ENCODE results near the gene ACOT11.
"Not testable (repeated sequence)": the region's sequence is repeated elsewhere in the genome, so short reads cannot be mapped to it uniquely, and the experiment has no call there.

Gene ACOT11

DNA sequence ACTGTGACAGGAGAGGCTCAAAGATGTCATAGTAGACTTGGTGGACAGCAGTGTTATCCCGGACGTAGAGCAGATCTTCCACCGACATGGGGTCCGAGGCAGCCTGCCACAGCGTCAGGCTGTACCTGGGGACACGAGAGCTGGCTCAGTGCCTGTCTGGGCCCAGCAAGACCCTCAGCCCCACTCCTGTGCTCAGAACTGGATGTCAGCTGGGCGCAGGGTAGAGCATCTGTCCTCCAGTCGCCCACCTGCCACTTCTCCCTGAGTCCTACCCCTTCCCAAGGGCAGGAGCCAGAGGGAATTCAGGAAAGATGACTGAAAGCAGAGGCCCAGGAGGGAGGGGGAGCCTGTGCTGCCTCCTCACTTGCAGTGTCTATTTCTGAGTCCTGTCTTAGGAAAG, 63.6 kb downstream of the ACOT11 start:
- DNase-seq, result no peak

DNA sequence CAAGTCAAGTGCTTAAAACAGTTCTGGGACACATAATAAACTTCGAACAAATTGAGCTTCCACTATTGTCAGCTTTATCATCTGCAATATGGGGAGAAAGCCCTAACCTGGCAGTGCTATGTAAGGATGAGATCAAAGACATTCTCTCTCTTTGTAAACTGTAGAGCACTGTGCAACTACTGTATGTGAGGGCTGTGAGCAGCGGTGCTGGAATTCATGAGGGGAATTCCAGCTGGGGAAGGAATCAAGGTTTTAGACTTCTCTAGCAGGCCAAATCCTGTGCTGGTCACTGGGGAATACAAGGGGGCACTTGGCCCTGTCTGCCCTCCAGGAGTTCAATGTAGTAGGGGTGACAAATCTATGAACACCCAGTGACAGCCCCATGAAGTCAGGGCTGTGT, 66.0 kb downstream of the ACOT11 start:
- no peak for DNase-seq

DNA sequence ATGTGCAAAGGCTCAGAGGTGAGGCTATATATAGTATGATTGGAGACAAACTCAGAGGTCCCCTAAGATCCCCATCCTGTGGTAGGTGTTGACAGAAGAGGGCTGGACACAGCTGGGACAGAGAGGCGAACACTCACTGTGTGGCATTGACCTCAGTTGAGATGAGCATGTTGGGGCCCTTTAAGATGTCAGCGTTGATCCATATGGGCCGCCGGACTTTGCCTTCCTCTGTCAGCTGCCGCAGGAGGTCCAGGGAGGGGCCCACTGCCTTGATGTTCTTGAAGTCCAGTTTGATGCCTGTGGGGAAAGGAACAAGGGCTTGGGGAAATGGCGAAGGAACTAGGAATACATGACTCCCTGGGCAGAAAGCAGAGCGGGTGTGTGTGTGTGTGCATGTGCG, 66.5 kb downstream of the ACOT11 start:
- no peak for DNase-seq

DNA sequence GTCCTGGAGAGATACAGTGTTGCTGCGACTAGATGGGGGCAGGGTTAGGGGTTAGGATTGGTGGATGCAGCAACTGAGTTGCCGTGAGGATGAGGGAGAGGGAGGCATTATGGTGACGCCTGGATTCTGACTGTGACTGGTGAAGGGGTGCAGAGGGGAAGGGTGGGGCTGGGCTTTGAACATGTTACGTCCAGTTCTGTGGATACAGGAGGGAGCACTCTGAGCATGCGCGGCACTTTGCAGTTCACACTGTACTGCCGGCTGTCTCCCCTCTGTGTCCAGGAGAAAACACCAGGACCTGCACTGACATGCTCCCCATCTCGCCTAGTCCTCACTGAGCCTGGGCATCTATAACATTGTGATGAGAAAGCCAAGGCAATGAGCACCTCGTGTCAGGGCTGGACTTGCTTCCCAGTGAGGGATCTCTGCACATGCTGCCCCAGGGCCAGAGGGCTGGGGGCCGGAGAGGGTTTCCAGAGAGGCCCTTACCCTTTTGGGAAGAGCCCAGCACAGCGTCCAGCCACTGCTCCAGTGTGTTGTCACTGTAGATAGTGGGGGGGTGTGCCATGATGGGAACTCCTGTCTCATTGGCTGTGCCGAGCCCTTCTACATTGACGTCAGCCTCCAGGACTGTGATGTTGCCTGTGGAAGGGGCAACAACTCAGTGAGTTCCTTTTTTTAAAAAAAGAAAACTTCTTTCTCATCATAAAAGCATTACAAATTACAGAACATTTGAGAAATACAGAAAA, 67.7 kb downstream of the ACOT11 start:
- DNase-seq, result no peak

DNA sequence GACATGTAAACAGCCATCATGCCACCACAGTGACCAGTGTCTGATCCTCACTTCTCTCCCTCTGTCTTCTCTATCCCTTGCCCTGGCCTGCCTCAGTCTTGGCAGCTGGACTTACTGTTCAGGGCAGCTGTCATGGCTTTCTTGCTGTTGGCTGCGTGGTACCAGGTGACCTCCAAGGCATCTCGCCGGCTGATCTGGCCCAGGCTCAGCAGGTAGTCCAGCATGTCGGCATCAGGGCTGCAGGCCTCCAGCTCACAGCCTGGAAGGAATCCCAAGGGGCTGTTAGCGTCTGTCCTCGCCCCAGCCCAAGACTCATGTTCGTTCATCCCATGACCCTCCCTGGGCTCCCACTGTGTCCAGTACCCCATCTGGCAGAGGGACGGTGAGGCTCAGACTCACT, 71.7 kb downstream of the ACOT11 start:
- no peak for DNase-seq

DNA sequence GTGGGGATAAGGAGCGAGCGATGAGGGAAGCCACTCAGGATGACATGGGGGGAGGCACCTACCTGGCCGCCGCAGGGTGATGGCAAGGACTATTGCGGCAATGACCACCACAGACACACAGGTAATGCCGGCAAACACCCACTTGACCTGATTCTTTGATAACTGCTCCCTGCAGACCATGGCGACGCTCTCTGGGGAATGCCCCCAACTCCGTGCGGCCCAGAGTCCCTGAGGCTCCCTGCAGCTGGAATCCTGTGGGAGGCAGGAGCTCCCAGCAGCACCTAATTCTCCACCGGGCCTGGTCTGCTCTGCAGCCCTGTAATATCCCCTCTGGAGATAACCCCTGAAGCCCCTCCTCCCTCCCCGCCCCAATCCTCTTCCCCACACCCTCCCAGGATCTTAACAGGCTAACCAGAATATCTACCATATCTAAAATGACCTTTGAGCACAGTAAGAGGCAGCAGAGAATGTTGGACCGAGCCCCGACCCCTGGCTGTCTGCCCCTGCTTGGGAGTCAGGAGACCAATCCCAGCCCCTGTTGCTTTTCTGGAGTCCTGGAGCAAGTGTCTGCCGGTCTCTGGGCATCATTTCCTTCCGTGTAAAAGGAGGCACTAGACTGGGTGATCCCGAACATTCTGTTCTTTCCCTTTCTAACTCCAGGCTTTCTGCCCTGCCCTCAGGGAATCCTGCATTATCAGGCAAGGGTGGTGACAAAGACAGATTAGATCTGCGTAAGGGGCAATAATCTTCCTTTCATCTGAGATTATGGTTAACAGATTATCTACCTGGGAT, 75.4 kb downstream of the ACOT11 start, which contains the start of gene FAM151A:
TSS of gene FAM151A (minus strand) at position 310 of the 792 bp plus-strand sequence. CDS start at position 180, 130 bp downstream.
- no peak for DNase-seq

DNA sequence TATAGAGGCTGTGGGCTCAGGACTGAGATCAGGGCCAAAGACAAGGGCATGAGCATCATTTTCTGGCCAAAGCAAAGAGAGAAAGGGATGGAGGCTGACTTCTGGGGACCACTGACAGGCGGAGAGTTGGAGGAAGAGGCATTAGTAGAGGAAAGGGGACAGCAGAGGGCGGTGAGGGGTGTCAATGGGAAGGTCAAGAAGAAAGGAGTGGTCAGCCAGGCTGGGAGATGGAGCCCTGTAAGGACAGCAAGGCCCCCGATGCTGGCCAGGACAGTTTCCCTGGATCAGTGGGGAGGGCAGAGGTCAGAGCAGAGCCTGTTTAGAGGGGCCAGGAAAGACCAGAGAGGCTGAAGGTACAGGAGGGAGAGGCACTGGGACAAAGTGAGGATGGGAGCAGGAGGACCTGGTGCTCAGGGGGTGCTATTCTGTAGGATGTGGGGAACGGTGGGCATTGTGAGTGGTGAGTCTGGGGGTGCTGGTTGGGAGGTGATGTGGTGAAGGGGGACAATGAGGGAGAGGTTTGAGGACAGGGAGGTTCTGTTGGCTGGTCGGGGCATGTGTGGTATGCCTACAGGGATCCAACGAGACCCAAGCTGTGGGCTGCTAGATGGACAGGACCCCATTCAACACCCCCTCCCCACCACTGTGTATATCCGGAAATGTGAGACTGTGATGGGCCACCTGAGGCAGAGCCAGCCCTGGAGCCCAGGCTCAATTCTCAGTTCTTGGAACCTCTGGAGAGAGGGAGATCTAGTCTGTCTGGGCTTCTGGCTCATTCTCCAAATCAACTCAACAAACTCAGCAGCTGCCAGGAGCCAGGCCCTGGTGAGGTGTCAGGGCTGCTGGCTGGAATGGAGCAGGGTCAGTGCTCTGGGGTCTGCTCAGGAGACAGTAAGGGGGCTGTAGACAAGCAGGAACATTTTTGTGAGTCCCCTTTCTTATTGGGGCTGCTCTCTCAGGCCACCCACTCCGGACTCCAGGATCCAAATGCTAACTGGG, 76.7 kb downstream of the ACOT11 start:
- DNase-seq, result no peak

DNA sequence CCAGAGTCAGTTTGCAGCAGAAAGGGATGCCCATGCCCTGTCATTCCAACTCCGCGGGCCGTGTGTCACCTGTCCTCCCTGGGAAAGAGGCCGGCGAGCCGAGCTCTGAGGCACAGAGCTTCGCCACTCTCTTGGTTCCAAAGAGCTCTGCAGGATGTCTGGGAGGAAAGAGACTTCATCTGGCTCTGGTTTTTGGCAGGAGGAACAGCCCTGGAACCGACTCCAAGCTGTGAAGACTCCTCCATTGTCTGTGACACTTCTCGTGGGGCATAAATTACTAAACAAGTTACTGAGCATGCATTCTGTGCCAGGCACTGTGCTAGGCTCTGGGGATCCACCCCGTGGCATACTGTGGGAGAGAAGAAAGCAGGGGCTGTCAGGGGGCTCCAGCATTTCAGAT, 79.2 kb downstream of the ACOT11 start:
- no peak for DNase-seq

DNA sequence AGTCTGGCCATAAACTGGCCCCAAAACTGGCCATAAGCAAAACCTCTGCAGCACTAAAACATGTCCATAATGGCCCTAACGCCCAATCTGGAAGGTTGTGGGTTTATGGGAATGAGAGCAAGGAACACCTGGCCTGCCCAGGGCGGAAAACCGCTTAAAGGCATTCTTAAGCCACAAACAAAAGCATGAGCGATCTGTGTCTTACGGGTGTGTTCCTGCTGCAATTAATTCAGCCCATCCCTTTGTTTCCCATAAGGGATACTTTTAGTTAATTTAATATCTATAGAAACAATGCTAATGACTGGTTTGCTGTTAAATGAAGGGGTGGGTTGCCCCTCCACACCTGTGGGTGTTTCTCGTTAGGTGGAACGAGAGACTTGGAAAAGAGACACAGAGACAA, 87.8 kb downstream of the ACOT11 start:
- DNase-seq, result not testable (repeated sequence)

DNA sequence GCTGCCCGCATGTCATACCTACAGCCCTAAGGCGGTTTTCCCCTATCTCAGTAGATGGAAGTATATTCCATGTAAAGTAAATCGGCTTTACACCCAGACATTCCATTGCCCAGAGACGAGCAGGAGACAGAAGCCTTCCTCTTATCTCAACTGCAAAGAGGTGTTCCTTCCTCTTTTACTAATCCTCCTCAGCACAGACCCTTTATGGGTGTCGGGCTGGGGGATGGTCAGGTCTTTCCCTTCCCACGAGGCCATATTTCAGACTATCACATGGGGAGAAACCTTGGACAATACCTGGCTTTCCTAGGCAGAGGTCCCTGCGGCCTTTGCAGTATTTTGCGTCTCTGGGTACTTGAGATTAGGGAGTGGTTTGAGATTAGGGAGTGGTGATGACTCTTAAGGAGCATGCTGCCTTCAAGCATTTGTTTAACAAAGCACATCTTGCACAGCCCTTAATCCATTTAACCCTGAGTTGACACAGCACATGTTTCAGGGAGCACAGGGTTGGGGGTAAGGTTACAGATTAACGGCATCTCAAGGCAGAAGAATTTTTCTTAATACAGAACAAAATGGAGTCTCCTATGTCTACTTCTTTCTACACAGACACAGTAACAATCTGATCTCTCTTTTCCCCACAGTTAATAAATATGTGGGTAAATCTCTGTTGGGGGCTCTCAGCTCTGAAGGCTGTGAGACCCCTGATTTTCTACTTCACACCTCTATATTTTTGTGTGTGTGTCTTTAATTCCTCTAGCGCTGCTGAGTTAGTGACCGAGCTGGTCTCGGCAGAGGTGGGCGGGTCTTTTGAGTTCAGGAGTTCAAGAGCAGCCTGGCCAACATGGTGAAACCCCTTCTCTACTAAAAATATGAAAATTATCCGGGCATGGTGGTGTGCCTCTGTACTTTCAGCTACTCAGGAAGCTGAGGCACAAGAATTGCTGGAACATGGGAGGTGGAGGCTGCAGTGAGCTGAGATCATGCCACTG, 88.7 kb downstream of the ACOT11 start:
- not testable (repeated sequence) for DNase-seq

DNA sequence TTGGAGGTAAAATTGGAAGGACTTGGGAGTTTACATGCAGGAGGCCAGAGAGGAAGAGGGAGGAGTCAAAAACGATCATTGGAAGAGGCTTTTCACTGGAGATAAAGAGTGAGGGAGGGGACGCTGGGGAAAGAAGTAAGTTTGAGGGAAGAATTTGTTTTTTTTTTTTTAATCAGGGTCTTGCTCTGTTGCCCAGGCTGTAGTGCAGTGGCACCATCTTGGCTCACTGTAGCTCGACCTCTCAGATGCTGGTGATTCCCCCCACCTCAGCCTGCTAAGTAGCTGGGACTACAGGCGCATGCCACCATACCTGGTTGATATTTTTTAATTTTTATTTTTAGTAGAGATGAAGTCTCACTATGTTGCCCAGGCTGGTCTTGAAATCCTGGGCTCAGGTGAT, 92.3 kb downstream of the ACOT11 start:
- DNase-seq, result no peak

DNA sequence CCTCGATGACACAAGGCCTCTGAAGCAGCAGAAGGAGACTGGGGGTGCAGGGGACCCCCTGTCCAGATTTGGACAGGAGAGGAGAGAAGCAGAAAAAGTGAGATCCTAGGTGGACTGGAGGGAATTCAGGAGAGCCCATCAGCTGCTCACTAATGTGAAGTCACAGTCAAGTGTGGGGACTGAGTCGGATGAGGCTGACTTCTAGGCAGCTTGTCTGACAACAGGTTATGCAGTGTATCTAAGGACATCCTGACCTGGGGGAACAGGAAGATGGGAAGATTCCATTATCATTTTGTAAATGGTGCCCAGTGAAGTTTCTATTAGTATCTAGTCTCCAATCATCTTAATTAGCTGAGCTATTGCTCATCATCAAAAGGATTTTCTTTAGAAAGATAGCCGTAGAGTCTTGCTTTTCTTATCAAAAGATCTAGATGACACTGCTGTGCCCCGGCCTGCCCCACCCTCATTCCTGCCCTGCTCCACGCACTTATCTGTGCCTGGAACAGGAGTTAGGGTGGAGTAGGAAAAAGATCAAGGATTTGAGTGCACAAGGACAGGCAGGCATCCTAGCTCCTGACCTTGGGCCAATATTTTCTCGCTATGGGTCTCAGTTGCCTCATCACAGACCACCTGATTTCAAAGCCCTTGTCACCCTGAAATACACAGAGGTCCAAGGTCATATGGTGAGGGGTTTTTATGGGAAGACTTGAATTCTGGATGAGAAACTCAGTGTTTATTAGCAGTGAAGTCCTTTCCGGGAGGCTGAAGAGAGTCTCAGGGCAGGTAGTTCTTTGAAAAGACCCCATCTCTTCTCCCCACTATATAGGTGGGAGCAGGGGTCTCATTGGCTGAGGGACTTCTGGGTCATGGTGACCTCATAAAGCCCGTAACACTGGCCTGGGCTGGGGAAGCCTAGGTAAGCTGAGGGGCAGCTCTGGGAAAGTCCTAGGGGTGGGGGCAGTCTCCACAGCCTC, 93.1 kb downstream of the ACOT11 start, which contains the start of gene MROH7:
TSS of gene MROH7 (plus strand) at position 924 of the 974 bp plus-strand sequence. CDS start 11,141 bp downstream, outside the sequence.
- DNase-seq, result no peak

DNA sequence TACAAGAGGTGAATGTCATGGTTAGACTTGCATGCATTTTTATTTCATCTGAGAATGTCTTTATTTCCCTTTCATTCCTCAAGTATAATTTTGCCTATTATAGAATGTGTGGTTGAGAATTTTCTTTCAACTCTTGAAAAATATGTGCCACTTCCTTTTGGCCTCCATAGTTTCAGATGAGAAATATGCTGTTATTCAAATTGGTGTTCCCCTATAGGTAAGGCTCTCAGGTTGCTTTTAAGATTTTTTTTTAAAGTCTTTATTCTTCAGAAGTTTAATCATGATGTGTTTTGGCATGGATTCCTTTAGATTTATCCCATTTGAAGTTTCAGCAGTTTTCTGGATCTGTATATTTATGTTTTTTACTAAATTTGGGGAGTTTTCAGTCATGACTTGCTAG, 95.7 kb downstream of the ACOT11 start:
- no peak for DNase-seq

DNA sequence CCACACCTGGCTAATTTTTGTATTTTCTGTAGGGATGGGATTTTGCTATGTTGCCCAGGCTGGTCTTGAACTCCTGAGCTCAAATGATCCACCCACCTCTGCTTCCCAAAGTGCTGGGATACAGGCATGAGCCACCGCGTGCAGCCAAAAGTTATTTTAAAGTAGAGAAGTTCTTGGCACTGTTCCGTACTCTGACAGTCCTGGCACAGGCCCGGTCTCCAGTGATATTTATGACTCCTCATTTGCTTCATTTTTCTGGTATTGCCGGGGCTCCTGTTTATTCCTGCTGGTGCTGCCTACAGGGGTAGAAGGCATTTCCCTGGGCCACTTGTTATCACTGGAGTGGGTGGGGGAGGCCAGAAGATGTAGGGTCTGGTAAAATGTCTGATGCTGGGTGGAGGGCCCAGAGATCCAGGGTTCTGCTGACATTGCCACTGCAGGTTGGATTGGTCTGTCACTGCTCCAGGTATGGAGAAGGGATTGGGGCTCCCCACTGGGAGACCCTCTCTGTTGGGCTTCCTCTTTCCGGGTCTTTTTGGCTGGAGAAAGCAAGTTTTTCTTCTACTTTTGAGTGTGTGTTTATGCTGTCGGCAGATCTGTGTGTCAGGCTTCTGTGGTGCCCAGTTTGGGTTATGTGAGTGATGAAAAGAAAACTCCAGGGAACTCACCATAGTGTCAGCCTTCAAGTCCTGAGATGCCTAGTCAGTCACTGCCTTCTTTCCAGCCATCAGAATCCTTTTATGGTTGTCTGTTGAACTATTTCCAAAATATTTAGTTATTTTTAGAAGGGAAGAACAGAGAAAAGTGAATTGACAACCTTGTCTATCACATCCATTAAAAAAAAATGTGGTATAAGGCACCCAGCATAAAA, 98.0 kb downstream of the ACOT11 start:
- no peak for DNase-seq

DNA sequence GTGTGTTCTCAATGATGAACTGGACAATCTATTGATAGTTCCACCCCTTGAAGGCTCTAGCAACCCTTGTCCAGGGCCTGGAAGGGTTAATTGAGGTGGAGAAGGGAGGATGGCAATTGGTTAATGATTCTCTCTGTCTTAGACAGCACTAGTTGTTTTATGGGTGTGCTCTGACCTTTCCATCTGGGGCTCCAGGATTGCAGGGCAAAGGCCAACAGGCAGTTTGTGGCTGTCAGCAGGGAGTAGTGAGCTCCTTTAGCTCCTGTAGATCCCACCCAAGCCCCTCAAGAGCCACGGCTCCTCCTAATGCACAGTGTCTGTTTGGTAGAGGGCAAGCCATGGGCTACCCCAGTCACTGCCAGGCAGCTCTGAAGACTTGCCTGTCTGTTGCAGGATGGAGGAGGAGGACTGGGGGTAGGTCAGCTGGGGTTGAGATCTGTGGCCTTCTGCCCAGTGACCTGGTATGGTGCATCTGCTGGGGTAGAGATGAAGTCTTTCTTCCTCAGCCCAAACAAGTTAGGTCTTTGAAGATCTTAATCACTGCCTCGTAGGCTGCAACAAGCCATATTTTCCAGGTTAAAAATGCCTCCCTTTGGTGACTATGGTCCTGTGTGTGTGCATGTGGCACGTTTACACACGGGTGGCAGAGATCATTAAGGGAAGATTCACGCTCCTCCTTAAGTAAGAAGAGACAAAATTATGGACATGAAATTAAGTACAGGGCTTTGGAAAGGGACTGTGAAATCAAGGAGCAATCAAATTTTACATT, 101.3 kb downstream of the ACOT11 start:
- no peak for DNase-seq

DNA sequence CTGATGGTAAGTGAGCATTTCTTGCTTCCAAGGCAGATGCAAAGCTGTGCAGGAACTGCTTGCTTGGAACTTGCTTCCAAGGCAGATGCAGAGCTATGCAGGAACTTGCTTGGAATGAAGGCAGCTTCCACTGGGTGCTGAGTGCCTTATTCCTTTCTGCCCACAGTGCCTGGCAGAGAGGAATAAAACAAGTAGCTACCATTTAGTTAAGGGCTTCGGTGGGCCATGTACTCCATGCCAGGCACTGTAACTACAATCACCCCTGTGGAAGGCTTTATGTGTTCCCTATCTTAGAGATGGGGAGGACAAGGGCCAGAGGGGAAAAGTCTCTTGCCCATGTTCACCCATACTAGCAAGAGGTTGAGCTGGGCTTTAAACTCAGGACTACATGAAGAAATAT, 101.9 kb downstream of the ACOT11 start:
- no peak for DNase-seq

DNA sequence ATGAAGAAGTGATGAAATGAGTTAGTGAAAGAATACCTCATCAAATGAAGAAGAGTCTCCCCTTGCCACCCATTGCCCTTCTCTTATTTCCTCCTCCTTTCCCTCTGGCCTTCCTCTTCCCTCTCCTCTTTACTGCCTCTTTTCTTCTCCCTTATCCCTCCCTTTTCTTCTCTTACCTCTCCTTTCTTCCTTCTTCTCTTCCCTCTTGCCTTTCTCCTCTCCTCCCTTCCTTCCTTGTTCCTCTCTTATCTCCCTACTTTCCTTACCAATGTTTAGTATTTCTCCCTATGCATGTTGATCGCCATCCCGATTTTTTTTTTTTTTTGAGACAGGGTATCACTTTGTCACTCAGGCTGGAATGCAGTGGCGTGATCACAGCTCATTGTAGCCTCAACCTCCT, 102.4 kb downstream of the ACOT11 start:
- DNase-seq, result no peak

DNA sequence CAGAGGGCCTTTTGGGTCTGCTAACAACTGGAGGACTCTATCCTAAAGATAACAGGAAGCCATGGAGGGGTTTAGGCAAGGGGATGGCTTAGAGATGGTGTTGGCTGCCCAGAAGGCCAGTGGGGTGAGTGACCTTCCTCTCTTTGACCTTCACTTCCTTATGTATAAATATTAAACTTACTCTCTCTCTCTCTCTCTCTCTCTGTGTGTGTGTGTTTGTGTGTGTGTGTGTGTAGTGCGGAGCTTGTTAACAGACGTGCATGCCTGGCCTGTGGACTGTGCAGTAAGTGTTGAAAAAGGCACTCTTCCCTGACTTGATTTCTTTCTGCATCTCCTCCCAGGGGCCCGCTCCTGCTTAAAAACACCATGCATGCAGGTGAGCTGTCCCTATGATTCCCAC, 103.6 kb downstream of the ACOT11 start:
- no peak for DNase-seq
